Embryonic facial prominence (tissue), 1 donor: ENCODE results near the gene ATF6B.
"Not testable (repeated sequence)": the region's sequence is repeated elsewhere in the genome, so short reads cannot be mapped to it uniquely, and the experiment has no call there.

Experiments used
- DNase-seq: peaks from one replicate; pipeline ENCODE4 v3.0.0-alpha.2; 2016; ENCODE audit errors: extremely low spot score

Gene ATF6B

GRCh38 chr6:32154514-32155161 lies 26.6 kb upstream of the ATF6B start:
- DNase-seq, result peak; percentile 66

GRCh38 chr6:32153564-32154513 lies 25.8 kb upstream of the ATF6B start, which contains the start of gene PPT2:
Gene PPT2, plus strand, starts transcription at chr6:32154141. Its CDS starts 454 bp downstream, at chr6:32154595.
- DNase-seq, result peak; percentile 94

- DNase-seq, result no peak
Measured at GRCh38 chr6:32152769-32153563, 24.9 kb upstream of the ATF6B start.

- no peak for DNase-seq
Measured at GRCh38 chr6:32151863-32152768, 24.1 kb upstream of the ATF6B start, which contains the start of gene PRRT1. Gene PRRT1, minus strand, starts transcription at chr6:32151939. Its CDS starts 112 bp downstream, at chr6:32151827.

GRCh38 chr6:32151181-32151862 lies 23.3 kb upstream of the ATF6B start:
- no peak for DNase-seq

- DNase-seq, result no peak
Measured at GRCh38 chr6:32149932-32150870, 22.2 kb upstream of the ATF6B start.

- DNase-seq, result no peak
Measured at GRCh38 chr6:32149092-32149755, 21.2 kb upstream of the ATF6B start.

GRCh38 chr6:32148289-32149091 lies 20.4 kb upstream of the ATF6B start:
- DNase-seq, result no peak

- DNase-seq, result no peak
Measured at GRCh38 chr6:32147401-32148132, 19.5 kb upstream of the ATF6B start.

- no peak for DNase-seq
Measured at GRCh38 chr6:32146687-32147086, 18.6 kb upstream of the ATF6B start.

GRCh38 chr6:32146287-32146686 lies 18.2 kb upstream of the ATF6B start:
- no peak for DNase-seq

GRCh38 chr6:32144238-32144637 lies 16.2 kb upstream of the ATF6B start:
- not testable (repeated sequence) for DNase-seq

GRCh38 chr6:32140420-32141046 lies 12.5 kb upstream of the ATF6B start:
- no peak for DNase-seq

GRCh38 chr6:32139590-32139989 lies 11.5 kb upstream of the ATF6B start:
- DNase-seq, result no peak

GRCh38 chr6:32137454-32137853 lies 9.4 kb upstream of the ATF6B start:
- no peak for DNase-seq

- DNase-seq, result no peak
Measured at GRCh38 chr6:32133786-32134185, 5.7 kb upstream of the ATF6B start.

- no peak for DNase-seq
Measured at GRCh38 chr6:32132110-32132509, 4.1 kb upstream of the ATF6B start.
